Osteoblast (primary cell): ENCODE data around the gene HRH2. TPM values are rescaled to one million over a fixed set of nuclear protein-coding genes. Genes with fewer than 3 reads are reported as not detected.

ENCODE experiments used
- DNase-seq: peaks from one replicate; pipeline ENCODE4 v3.0.0; 2011; ENCODE audit warnings: low spot score, mixed read lengths; ENCODE audit not compliant: insufficient read length; ENCODE audit errors: missing footprints
- H2AFZ ChIP-seq: 2 replicates; pipeline ENCODE4 v1.6.0; 2011; ENCODE audit warnings: mild to moderate bottlenecking, low read length
- H3K27ac ChIP-seq: 2 replicates; pipeline ENCODE4 v1.5.1; 2011; ENCODE audit warnings: mild to moderate bottlenecking, low read depth, low read length, moderate library complexity
- H3K27me3 ChIP-seq: 2 replicates; pipeline ENCODE4 v1.6.0; 2012; ENCODE audit warnings: mild to moderate bottlenecking, control low read depth, inconsistent platforms, low read length, moderate library complexity; ENCODE audit not compliant: insufficient read depth
- H3K36me3 ChIP-seq: 2 replicates; pipeline ENCODE4 v1.5.1; 2011; ENCODE audit warnings: mild to moderate bottlenecking, low read length, control low read depth, moderate library complexity; ENCODE audit not compliant: insufficient read depth
- H3K4me1 ChIP-seq: 2 replicates; pipeline ENCODE4 v1.5.1; 2011; ENCODE audit warnings: mild to moderate bottlenecking, low read length, control low read depth, moderate library complexity; ENCODE audit not compliant: insufficient read depth
- H3K4me2 ChIP-seq: 2 replicates; pipeline ENCODE4 v1.6.0; 2011; ENCODE audit warnings: mild to moderate bottlenecking, low read length; ENCODE audit not compliant: insufficient read depth
- H3K4me3 ChIP-seq: fragments of 200-600 bp; sonication (generic); 3 replicates; pipeline ENCODE4 v1.5.1; 2012; ENCODE audit warnings: mild to moderate bottlenecking, low read length, inconsistent platforms; ENCODE audit not compliant: insufficient read depth
- H3K79me2 ChIP-seq: 2 replicates; pipeline ENCODE4 v1.6.0; 2012; ENCODE audit warnings: mild to moderate bottlenecking, low read length, control low read depth, inconsistent platforms; ENCODE audit not compliant: insufficient read depth
- H3K9me3 ChIP-seq: 2 replicates; pipeline ENCODE4 v1.5.1; 2011; ENCODE audit warnings: low read depth, low read length, control low read depth
- H4K20me1 ChIP-seq: 2 replicates; pipeline ENCODE4 v1.6.0; 2012; ENCODE audit warnings: mild to moderate bottlenecking, low read length, control low read depth; ENCODE audit not compliant: insufficient read depth
- CTCF ChIP-seq: IDR thresholded peaks from 2 replicates; pipeline ENCODE4 v1.5.1; 2011; ENCODE audit warnings: mild to moderate bottlenecking, low read depth, low read length, moderate library complexity; ENCODE audit errors: extremely low read depth
- total RNA-seq: library from RNA; depleted of rRNA; stranded (reverse); fragments of >200 nt; gene quantifications from 2 replicates; pipeline ENCODE4 v1.2.3, GENCODE V29; 2012

The HRH2 gene
- total RNA-seq, 1 donor: 0.36 TPM

- H3K79me2 ChIP-seq: no peaks in the 10 kb centered on the region
- no peak overlapping the region for H3K27ac ChIP-seq
- H3K4me2 ChIP-seq: no peak overlapping the region
- DNase-seq: no peak
- no peak overlapping the region for H3K4me3 ChIP-seq
- no peak overlapping the region for H2AFZ ChIP-seq
- TF ChIP-seq CTCF: no peak
- no peaks in the 10 kb centered on the region for H3K27me3 ChIP-seq
- no peaks in the 10 kb centered on the region for H3K9me3 ChIP-seq
- H3K4me1 ChIP-seq: no peaks in the 10 kb centered on the region
- no peaks in the 10 kb centered on the region for H3K36me3 ChIP-seq
- no peaks in the 10 kb centered on the region for H4K20me1 ChIP-seq
Measured at GRCh38 chr5:175738602-175739133, 80.8 kb downstream of the HRH2 start.

GRCh38 chr5:175740014-175740413 is 82.1 kb downstream of the HRH2 start:
- Histone ChIP-seq H3K79me2 (no peaks in the 10 kb centered on the region), H2AFZ (no peak overlapping the region), H3K9me3 (no peaks in the 10 kb centered on the region), H3K4me1 (no peaks in the 10 kb centered on the region), H3K27me3 (no peaks in the 10 kb centered on the region), H4K20me1 (no peaks in the 10 kb centered on the region), H3K36me3 (no peaks in the 10 kb centered on the region), H3K27ac (no peak overlapping the region), H3K4me3 (no peak overlapping the region), H3K4me2 (no peak overlapping the region)
- no peak for TF ChIP-seq CTCF
- DNase-seq: no peak

DNA sequence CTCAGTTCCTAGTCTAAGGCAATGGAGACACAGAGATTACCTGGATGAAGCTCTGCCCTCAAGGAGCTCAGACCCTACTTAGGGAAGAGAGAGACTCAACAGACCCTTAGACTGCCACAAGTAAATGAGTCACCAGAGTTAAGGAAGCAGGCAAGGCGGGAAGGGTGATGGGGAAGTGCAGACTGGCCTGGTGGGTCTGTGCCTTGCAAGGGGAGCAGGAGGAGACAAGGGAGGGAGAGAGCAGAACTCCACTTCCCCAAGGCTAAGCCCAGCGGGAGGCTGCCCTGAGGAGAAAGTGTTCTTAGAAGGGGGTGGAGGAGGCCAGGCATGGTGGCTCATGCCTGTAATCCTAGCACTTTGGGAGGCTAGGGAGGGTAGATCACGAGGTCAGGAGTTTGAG is 83.7 kb downstream of the HRH2 start:
- Histone ChIP-seq H3K79me2 (no peaks in the 10 kb centered on the region), H3K36me3 (no peaks in the 10 kb centered on the region), H3K4me3 (no peak overlapping the region), H2AFZ (no peak overlapping the region), H3K9me3 (no peaks in the 10 kb centered on the region), H3K4me2 (no peak overlapping the region), H3K4me1 (no peaks in the 10 kb centered on the region), H3K27ac (no peak overlapping the region), H3K27me3 (no peaks in the 10 kb centered on the region), H4K20me1 (no peaks in the 10 kb centered on the region)
- DNase-seq: no peak
- no peak for TF ChIP-seq CTCF

DNA sequence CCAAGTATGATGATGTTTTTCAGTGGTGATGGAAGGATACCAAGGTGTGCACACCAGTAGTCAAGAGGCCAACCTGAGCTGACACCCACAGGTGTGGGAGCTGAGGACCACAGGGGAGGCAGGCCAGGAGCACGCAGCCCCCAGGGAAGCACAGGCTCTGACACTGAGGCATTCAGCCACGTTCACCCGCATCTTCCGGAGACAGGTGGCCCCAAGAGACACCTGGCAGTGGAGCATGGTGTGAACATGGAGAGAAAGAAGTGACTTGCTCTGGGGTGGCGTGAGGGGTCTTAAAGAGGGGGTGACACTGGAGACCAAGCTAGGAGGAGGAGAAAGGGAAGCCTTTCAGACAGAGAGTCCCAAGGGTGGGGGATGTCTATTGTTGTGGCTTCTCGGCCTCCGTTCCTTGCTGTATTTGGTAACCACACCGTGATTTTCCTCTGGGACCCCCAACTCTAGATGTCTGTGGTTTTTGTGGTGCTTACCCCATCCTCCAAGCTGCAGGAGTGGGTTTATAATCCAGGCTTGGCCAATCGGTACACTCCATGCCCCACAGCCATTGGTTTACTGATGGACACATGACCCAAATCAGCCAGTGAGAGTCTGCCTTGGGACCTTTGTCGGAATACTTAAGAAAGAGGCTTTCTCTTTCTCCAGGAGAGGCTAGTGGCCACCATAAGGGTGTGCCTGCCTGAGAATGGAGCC is 84.6 kb downstream of the HRH2 start:
- Histone ChIP-seq H4K20me1 (no peaks in the 10 kb centered on the region), H3K27ac (no peak overlapping the region), H3K4me3 (no peak overlapping the region), H3K27me3 (no peaks in the 10 kb centered on the region), H3K79me2 (no peaks in the 10 kb centered on the region), H3K36me3 (no peaks in the 10 kb centered on the region), H3K9me3 (no peaks in the 10 kb centered on the region), H3K4me1 (no peaks in the 10 kb centered on the region), H3K4me2 (no peak overlapping the region), H2AFZ (no peak overlapping the region)
- TF ChIP-seq CTCF: no peak
- DNase-seq: no peak
